H9 (cell line): ENCODE results near the gene LEPR. TPM values are rescaled to one million over a fixed set of nuclear protein-coding genes. Genes with fewer than 3 reads are reported as not detected.
A peak's percentile ranks its signal among the peaks of the same experiment; 100 is the strongest.

Experiments
- DNase-seq: peaks from one replicate; pipeline ENCODE4 v3.0.0-alpha.2; 2017
- H2AFZ ChIP-seq: one replicate; pipeline ENCODE4 v1.6.1; 2013; ENCODE audit warnings: mild to moderate bottlenecking, low read length, control low read depth, moderate library complexity
- H2AK5ac ChIP-seq: 2 replicates; pipeline ENCODE4 v1.6.1; 2013; ENCODE audit warnings: low read length, control low read depth, mixed read lengths; ENCODE audit not compliant: insufficient read length
- H2BK120ac ChIP-seq: one replicate; pipeline ENCODE4 v1.6.1; 2013; ENCODE audit warnings: low read depth, mild to moderate bottlenecking, low read length, control low read depth, inconsistent platforms; ENCODE audit not compliant: poor library complexity, severe bottlenecking
- H2BK12ac ChIP-seq: 2 replicates; pipeline ENCODE4 v1.6.1; 2013; ENCODE audit warnings: low read length, control low read depth, mixed read lengths, low read depth; ENCODE audit not compliant: insufficient read length
- H2BK15ac ChIP-seq: 2 replicates; pipeline ENCODE4 v1.6.1; 2013; ENCODE audit warnings: low read depth, low read length, control low read depth
- H2BK20ac ChIP-seq: one replicate; pipeline ENCODE4 v1.6.1; 2013; ENCODE audit warnings: low read depth, mild to moderate bottlenecking, low read length, control low read depth, inconsistent platforms; ENCODE audit not compliant: poor library complexity, severe bottlenecking
- H2BK5ac ChIP-seq: 2 replicates; pipeline ENCODE4 v1.6.1; 2013; ENCODE audit warnings: low read length, control low read depth, mixed read lengths; ENCODE audit not compliant: insufficient read length
- H3K14ac ChIP-seq: 2 replicates; pipeline ENCODE4 v1.6.1; 2013; ENCODE audit warnings: low read length, control low read depth; ENCODE audit not compliant: insufficient read depth
- H3K18ac ChIP-seq: 2 replicates; pipeline ENCODE4 v1.6.1; 2013; ENCODE audit warnings: low read depth, mild to moderate bottlenecking, mixed read lengths, low read length, control low read depth; ENCODE audit not compliant: insufficient read length
- H3K23ac ChIP-seq: 2 replicates; pipeline ENCODE4 v1.6.1; 2013; ENCODE audit warnings: low read length, control low read depth, mixed read lengths, low read depth; ENCODE audit not compliant: insufficient read length
- H3K23me2 ChIP-seq: 2 replicates; pipeline ENCODE4 v1.6.1; 2013; ENCODE audit warnings: low read depth, mild to moderate bottlenecking, mixed read lengths, low read length, control low read depth; ENCODE audit not compliant: insufficient read length, poor library complexity, severe bottlenecking
- H3K27ac ChIP-seq: 2 replicates; pipeline ENCODE4 v1.5.1; 2013; ENCODE audit warnings: low read length, control low read depth, mixed read lengths, low read depth; ENCODE audit not compliant: insufficient read length
- H3K27me3 ChIP-seq: 2 replicates; pipeline ENCODE4 v1.6.1; 2013; ENCODE audit warnings: low read length, control low read depth, inconsistent platforms; ENCODE audit not compliant: insufficient read depth
- H3K4ac ChIP-seq: 2 replicates; pipeline ENCODE4 v1.6.1; 2013; ENCODE audit warnings: low read depth, mild to moderate bottlenecking, control low read depth, inconsistent platforms, low read length, moderate library complexity
- H3K4me1 ChIP-seq: 2 replicates; pipeline ENCODE4 v1.6.1; 2013; ENCODE audit warnings: low read length, control low read depth, inconsistent platforms; ENCODE audit not compliant: insufficient read depth
- H3K4me2 ChIP-seq: 2 replicates; pipeline ENCODE4 v1.6.1; 2013; ENCODE audit warnings: low read length, control low read depth, mixed read lengths; ENCODE audit not compliant: insufficient read length, insufficient read depth
- H3K56ac ChIP-seq: 2 replicates; pipeline ENCODE4 v1.6.1; 2013; ENCODE audit warnings: low read depth, mild to moderate bottlenecking, mixed read lengths, low read length, control low read depth; ENCODE audit not compliant: insufficient read length
- H3K79me1 ChIP-seq: 2 replicates; pipeline ENCODE4 v1.6.1; 2013; ENCODE audit warnings: low read depth, mild to moderate bottlenecking, moderate library complexity, low read length, control low read depth, inconsistent platforms; ENCODE audit not compliant: insufficient read depth, poor library complexity, severe bottlenecking
- H3K79me2 ChIP-seq: 2 replicates; pipeline ENCODE4 v1.6.1; 2013; ENCODE audit warnings: low read length, control low read depth, inconsistent platforms; ENCODE audit not compliant: insufficient read depth
- H3K9ac ChIP-seq: 2 replicates; pipeline ENCODE4 v1.6.1; 2013; ENCODE audit warnings: low read length, control low read depth, mixed read lengths; ENCODE audit not compliant: insufficient read length; ENCODE audit errors: extremely low read depth
- H3K9me3 ChIP-seq: one replicate; pipeline ENCODE4 v1.6.1; 2013; ENCODE audit warnings: low read depth, low read length, inconsistent platforms; ENCODE audit not compliant: control insufficient read depth
- H3T11ph ChIP-seq: one replicate; pipeline ENCODE4 v1.6.1; 2013; ENCODE audit warnings: mild to moderate bottlenecking, low read length, control low read depth, inconsistent platforms
- H4K20me1 ChIP-seq: one replicate; pipeline ENCODE4 v1.6.1; 2013; ENCODE audit not compliant: control insufficient read depth, insufficient read length, insufficient read depth
- H4K5ac ChIP-seq: 2 replicates; pipeline ENCODE4 v1.6.1; 2013; ENCODE audit warnings: low read depth, mild to moderate bottlenecking, mixed read lengths, low read length, control low read depth; ENCODE audit not compliant: insufficient read length
- H4K8ac ChIP-seq: replicated peaks from 2 replicates; pipeline ENCODE4 v1.6.1; 2013; ENCODE audit warnings: low read length, control low read depth, mixed read lengths, low read depth; ENCODE audit not compliant: insufficient read length
- H4K91ac ChIP-seq: 2 replicates; pipeline ENCODE4 v1.6.1; 2013; ENCODE audit warnings: low read depth, mild to moderate bottlenecking, moderate library complexity, mixed read lengths, low read length, control low read depth; ENCODE audit not compliant: insufficient read length
- H3K27ac Mint-ChIP-seq, 3 experiments: 2 replicates in 2 of 3; 3 replicates in 1 of 3; pipeline ENCODE4 v1.8.0; 2020 to 2021; ENCODE audit warnings: mixed read lengths in 3 of 3, mild to moderate bottlenecking in 1 of 3, moderate library complexity in 1 of 3
- H3K27me3 Mint-ChIP-seq: 2 replicates; pipeline ENCODE4 v1.8.0; 2021; ENCODE audit warnings: low read depth, mild to moderate bottlenecking, moderate library complexity, mixed read lengths
- H3K36me3 Mint-ChIP-seq, 3 experiments: 2 replicates in 2 of 3; 3 replicates in 1 of 3; pipeline ENCODE4 v1.8.0; 2020 to 2021; ENCODE audit warnings: low read depth in 3 of 3, mixed read lengths in 3 of 3; ENCODE audit not compliant: insufficient read depth in 1 of 3
- H3K4me1 Mint-ChIP-seq, 2 experiments: 2 replicates each; pipeline ENCODE4 v1.8.0; 2020; ENCODE audit warnings: mixed read lengths in 2 of 2
- H3K4me3 Mint-ChIP-seq, 2 experiments: 2 replicates in 1 of 2; 3 replicates in 1 of 2; pipeline ENCODE4 v1.8.0; 2020 to 2021; ENCODE audit warnings: mild to moderate bottlenecking in 2 of 2, mixed read lengths in 2 of 2, moderate library complexity in 1 of 2
- H3K9me3 Mint-ChIP-seq, 2 experiments: 2 replicates in 1 of 2; 3 replicates in 1 of 2; pipeline ENCODE4 v1.8.0; 2020; ENCODE audit warnings: mild to moderate bottlenecking in 2 of 2, mixed read lengths in 2 of 2, moderate library complexity in 1 of 2
- WGBS: extraction: QIAGEN DNeasy Blood & Tissue Kit; methylation state at CpG from one replicate; pipeline ENCODE4 v1.1.7; 2013; ENCODE audit warnings: missing lambda C conversion rate, low lambda C conversion rate, mixed read lengths; ENCODE audit not compliant: insufficient read length; ENCODE audit errors: extremely low coverage; 5-methylcytosine and 5-hydroxymethylcytosine counted together
- total RNA-seq: library from RNA; stranded (reverse); gene quantifications from 2 replicates; pipeline ENCODE4 v1.2.1, GENCODE V29; 2021
- TF ChIP-seq, protein P1 (sequence below): fragments of 200-600 bp; sonication (generic); conservative IDR thresholded peaks from 3 replicates; pipeline ENCODE4 v1.8.0; 2021; ENCODE audit warnings: antibody characterized with exemption, mild to moderate bottlenecking

Gene LEPR
- total RNA-seq, 1 experiment from 2014 or later = 3.3 TPM

DNA sequence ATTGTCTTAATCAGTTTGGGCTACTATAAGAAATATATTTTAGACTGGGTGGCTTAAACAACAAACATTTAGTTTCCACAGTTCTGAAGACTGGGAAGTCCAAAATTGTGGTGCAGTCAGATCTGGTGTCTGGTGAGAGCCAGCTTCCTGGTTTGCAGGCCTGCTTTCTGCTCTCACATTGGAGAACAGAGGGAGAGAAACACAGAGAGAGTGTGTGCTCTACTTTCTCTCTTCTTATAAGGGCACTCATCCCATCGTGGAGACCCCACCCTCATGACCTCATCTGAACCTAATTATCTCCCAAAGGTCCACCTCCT is 4.1 kb downstream of the LEPR start:
- Histone ChIP-seq H3K4ac (no peak overlapping the region), H3K23me2 (peaks cover 8% of the 10 kb centered on the region), H2BK5ac (no peak overlapping the region), H3K18ac (no peak overlapping the region), H3K4me2 (no peak overlapping the region), H3K27me3 (no peaks in the 10 kb centered on the region), H4K5ac (no peak overlapping the region), H3K79me1 (peaks cover 4% of the 10 kb centered on the region), H3K27ac (no peak overlapping the region), H3K14ac (no peak overlapping the region), H2AK5ac (no peak overlapping the region), H4K20me1 (no peaks in the 10 kb centered on the region), H4K91ac (no peak overlapping the region), H3K9me3 (no peaks in the 10 kb centered on the region), H2AFZ (no peak overlapping the region), H3K4me1 (peaks cover 7% of the 10 kb centered on the region; the same call in 1 of the 2 replicates), H2BK15ac (no peak overlapping the region), H2BK20ac (no peak overlapping the region), H3K79me2 (peaks cover 10% of the 10 kb centered on the region; the same call in 1 of the 2 replicates), H3K56ac (no peak overlapping the region), H3T11ph (no peak overlapping the region), H4K8ac (no peak overlapping the region), H2BK120ac (no peak overlapping the region), H2BK12ac (no peak overlapping the region), H3K9ac (no peak overlapping the region), H3K23ac (no peak overlapping the region)
- Mint-ChIP-seq H3K9me3 (no peaks in the 10 kb centered on the region), H3K27me3 (no peaks in the 10 kb centered on the region), H3K4me1 (peaks cover 22 to 39% of the 10 kb centered on the region in 2 experiments), H3K27ac (peak overlapping the region; percentile 21 to 90 (median 86); a peak in 5 of 7 replicates), H3K36me3 (peaks cover 9 to 33% (median 21%) of the 10 kb centered on the region in 3 experiments; a peak in 6 of 7 replicates), H3K4me3 (no peak overlapping the region; a peak in 1 of 5 replicates)
- no CpG with 5 or more reads among the region's 1 CpG for WGBS
- DNase-seq = no peak
- TF ChIP-seq, protein P1, sequence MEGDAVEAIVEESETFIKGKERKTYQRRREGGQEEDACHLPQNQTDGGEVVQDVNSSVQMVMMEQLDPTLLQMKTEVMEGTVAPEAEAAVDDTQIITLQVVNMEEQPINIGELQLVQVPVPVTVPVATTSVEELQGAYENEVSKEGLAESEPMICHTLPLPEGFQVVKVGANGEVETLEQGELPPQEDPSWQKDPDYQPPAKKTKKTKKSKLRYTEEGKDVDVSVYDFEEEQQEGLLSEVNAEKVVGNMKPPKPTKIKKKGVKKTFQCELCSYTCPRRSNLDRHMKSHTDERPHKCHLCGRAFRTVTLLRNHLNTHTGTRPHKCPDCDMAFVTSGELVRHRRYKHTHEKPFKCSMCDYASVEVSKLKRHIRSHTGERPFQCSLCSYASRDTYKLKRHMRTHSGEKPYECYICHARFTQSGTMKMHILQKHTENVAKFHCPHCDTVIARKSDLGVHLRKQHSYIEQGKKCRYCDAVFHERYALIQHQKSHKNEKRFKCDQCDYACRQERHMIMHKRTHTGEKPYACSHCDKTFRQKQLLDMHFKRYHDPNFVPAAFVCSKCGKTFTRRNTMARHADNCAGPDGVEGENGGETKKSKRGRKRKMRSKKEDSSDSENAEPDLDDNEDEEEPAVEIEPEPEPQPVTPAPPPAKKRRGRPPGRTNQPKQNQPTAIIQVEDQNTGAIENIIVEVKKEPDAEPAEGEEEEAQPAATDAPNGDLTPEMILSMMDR = no peak
